Aorta (tissue), 5 donors: ENCODE measurements around the gene CUL1. TPM values are rescaled to one million over a fixed set of nuclear protein-coding genes. Genes with fewer than 3 reads are reported as not detected.

ENCODE experiments used
- ATAC-seq: fragments of 200-7000 bp; cut with Tn5 transposase; one replicate; pipeline ENCODE4 v1.9.1; 2022; ENCODE audit warnings: moderate library complexity; ENCODE audit not compliant: low FRiP score
- DNase-seq, 2 donors: peaks; one replicate each; pipeline ENCODE4 v3.0.0-alpha.2; 2020
- H3K27ac ChIP-seq, 2 donors: one replicate each; pipeline ENCODE4 v1.5.1; 2013; ENCODE audit warnings: low read length in 2 of 2, mild to moderate bottlenecking in 2 of 2, moderate library complexity in 2 of 2, control low read depth in 1 of 2, inconsistent platforms in 1 of 2, low read depth in 1 of 2
- H3K27me3 ChIP-seq, 2 donors: one replicate each; pipeline ENCODE4 v1.6.1; 2013; ENCODE audit warnings: control low read depth in 1 of 2, low read length in 1 of 2, mild to moderate bottlenecking in 1 of 2, moderate library complexity in 1 of 2; ENCODE audit not compliant: insufficient read depth in 2 of 2, control insufficient read depth in 1 of 2
- H3K36me3 ChIP-seq, 2 donors: one replicate each; pipeline ENCODE4 v1.6.1; 2013; ENCODE audit warnings: control low read depth in 1 of 2, low read length in 1 of 2, mild to moderate bottlenecking in 1 of 2; ENCODE audit not compliant: insufficient read depth in 2 of 2, control insufficient read depth in 1 of 2
- H3K4me1 ChIP-seq, 2 donors: one replicate each; pipeline ENCODE4 v1.6.1; 2013; ENCODE audit warnings: low read length in 2 of 2, control low read depth in 1 of 2, mild to moderate bottlenecking in 1 of 2, moderate library complexity in 1 of 2; ENCODE audit not compliant: insufficient read depth in 2 of 2, control insufficient read depth in 1 of 2
- H3K4me3 ChIP-seq, 2 donors: one replicate each; pipeline ENCODE4 v1.5.1; 2013; ENCODE audit warnings: low read length in 2 of 2, control low read depth in 1 of 2, mild to moderate bottlenecking in 1 of 2
- H3K9me3 ChIP-seq: one replicate; pipeline ENCODE4 v1.6.1; 2013; ENCODE audit warnings: mild to moderate bottlenecking, low read length; ENCODE audit not compliant: control insufficient read depth
- WGBS, 2 donors: extraction: QIAGEN DNeasy Blood & Tissue Kit; methylation state at CpG; one replicate each; pipeline ENCODE4 v1.1.7; 2013; 5-methylcytosine and 5-hydroxymethylcytosine counted together
- intact Hi-C, 2 donors: fragments of 100-400 bp; cut with DNase I; formaldehyde crosslinking; loops; one replicate each; pipeline versions ENCODE4 v1.14.2 to v1.15.0; 2022
- polyA plus RNA-seq, 2 donors: library from polyadenylated mRNA; stranded (reverse); fragments of 200-250 nt; gene quantifications; one replicate each; pipeline ENCODE4 v1.2.3, GENCODE V29; 2013
- total RNA-seq, 2 donors: library from RNA; stranded (reverse); fragmentation: NEBNext Ultra II Directional; extraction: Animal tissue kit (Norgen Biotek cat#: 25700); gene quantifications; one replicate each; pipeline ENCODE4 v1.2.1, GENCODE V29; 2021
- donor health status: healthy with polysubstance abuse.
- donor health status: Bipolar disorder and iron deficiency.
- donor health status: DM: no; HTN: no; CAD: no.
- donor health status: DM: no; HTN: no; CAD: no.
- donor health status: DM: yes; HTN: yes; CAD: no.

CUL1 gene
- total and polyA plus RNA-seq, 4 donors = 24.5 to 49.7 (median 39.1) TPM

DNA sequence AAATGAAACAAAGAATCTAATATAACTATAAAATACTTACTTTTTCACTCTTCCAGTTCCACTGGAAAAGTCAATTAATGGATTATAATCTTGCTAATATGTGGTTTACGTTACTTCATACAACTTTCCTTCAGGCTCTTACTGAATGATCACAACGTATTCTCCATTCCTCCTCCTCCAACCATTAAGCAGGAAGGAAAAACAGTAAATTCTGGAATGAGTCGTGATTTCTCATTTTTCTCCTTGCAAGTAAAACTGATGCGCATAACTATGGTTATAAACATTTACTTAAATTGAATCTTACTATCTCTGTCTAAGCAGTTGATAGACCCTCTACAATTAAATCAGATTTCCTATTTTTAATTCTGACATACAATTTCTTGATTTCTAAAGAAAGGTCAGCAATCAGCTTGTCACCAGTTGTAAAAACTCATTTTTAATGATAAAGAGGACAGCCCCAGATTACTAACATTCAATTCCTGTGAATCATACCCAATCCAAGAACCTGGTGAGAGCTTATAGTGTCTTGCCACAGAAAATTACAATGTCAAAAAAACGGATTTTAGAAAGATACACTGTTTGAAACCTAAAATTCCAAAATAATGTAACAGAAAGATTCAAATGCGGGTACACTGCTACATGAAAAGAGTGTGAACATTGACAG, 121.1 kb downstream of the CUL1 start:
- DNase-seq (no peak), ATAC-seq (no peak)
- intact Hi-C loops = no loop called here
- H3K9me3 ChIP-seq = no peaks in the 10 kb centered on the region
- H3K4me1 ChIP-seq = no peaks in the 10 kb centered on the region
- no peak overlapping the region for H3K4me3 ChIP-seq
- WGBS, 2 donors = 84% methylated on average over 6 of the region's 6 CpGs
- H3K27ac ChIP-seq = no peak overlapping the region
- H3K27me3 ChIP-seq = no peaks in the 10 kb centered on the region
- no peaks in the 10 kb centered on the region for H3K36me3 ChIP-seq

GRCh38 chr7:148821422-148821821, 122.7 kb downstream of the CUL1 start:
- intact Hi-C loops = no loop called here
- Histone ChIP-seq H3K4me3 (no peak overlapping the region), H3K27ac (no peak overlapping the region), H3K9me3 (no peaks in the 10 kb centered on the region), H3K27me3 (no peaks in the 10 kb centered on the region), H3K4me1 (no peaks in the 10 kb centered on the region), H3K36me3 (no peaks in the 10 kb centered on the region)
- ATAC-seq (no peak), DNase-seq (no peak)
- WGBS, 2 donors = 96% methylated on average over 2 of the region's 2 CpGs

- WGBS, 2 donors = 94 to 96% methylated on average over 2 of the region's 2 CpGs
- Histone ChIP-seq H3K27me3 (no peaks in the 10 kb centered on the region), H3K4me1 (no peaks in the 10 kb centered on the region), H3K27ac (no peak overlapping the region), H3K9me3 (no peaks in the 10 kb centered on the region), H3K4me3 (no peak overlapping the region), H3K36me3 (no peaks in the 10 kb centered on the region)
- intact Hi-C loops = no loop called here
- no peak for DNase-seq
- no peak for ATAC-seq
These were observed 126.2 kb downstream of the CUL1 start for GRCh38 chr7:148824864-148825263.

GRCh38 chr7:148825338-148825737, 126.6 kb downstream of the CUL1 start:
- no peaks in the 10 kb centered on the region for H3K4me1 ChIP-seq
- no peaks in the 10 kb centered on the region for H3K27me3 ChIP-seq
- intact Hi-C loops = no loop called here
- H3K36me3 ChIP-seq = no peaks in the 10 kb centered on the region
- no peaks in the 10 kb centered on the region for H3K9me3 ChIP-seq
- 36 to 52% methylated on average over 5 of the region's 5 CpGs for WGBS, 2 donors
- DNase-seq = no peak
- ATAC-seq = no peak
- no peak overlapping the region for H3K27ac ChIP-seq
- no peak overlapping the region for H3K4me3 ChIP-seq

GRCh38 chr7:148828965-148829364, 130.3 kb downstream of the CUL1 start:
- ATAC-seq = no peak

DNA sequence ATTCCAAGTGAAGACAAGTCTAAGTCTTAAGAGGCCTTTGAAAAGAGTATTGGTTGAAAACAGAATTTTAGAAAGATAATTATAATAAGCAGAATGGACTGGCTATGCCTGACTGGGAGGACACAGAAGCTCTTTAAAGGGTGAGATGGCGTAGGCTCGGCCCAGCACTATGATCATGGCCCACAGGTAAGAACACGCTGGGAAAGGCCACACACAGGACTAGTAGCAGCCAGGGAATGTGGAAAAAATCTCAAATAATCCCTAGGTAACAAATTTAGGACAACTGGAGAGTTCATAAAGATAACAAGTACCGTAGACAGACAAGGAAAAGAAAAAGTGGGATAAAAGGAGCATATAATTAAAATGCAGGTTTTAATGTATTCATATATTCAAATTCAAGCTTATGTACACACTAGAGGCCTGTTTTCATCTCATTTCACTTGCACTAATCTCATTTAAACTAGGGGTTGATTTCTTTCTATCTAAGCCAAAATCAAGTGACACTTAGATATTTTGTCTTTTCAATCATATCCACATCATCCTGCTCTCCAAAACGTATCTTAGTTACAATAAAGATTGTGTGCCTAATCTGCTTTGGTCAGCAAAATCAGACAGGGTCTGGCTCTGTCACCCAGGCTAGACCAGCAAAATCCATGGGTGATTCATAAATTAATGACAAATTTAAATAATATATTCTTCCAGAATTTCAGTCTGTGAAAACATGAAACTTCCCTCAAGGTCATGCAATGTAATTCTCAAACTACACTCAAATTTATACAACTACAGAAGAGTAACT, 132.4 kb downstream of the CUL1 start:
- Histone ChIP-seq H3K27me3 (no peaks in the 10 kb centered on the region), H3K27ac (no peak overlapping the region), H3K9me3 (no peaks in the 10 kb centered on the region), H3K4me1 (no peaks in the 10 kb centered on the region), H3K4me3 (no peak overlapping the region), H3K36me3 (no peaks in the 10 kb centered on the region)
- 93 to 94% methylated on average over 5 of the region's 5 CpGs for WGBS, 2 donors
- no peak for ATAC-seq
- intact Hi-C loops = no loop called here
- DNase-seq = no peak

More at GRCh38 chr7:148828965-148829364, 130.3 kb downstream of the CUL1 start:
- H3K4me3 ChIP-seq = no peak overlapping the region
- DNase-seq = no peak
- H3K36me3 ChIP-seq = no peaks in the 10 kb centered on the region
- H3K9me3 ChIP-seq = no peaks in the 10 kb centered on the region
- no peaks in the 10 kb centered on the region for H3K4me1 ChIP-seq
- no peak overlapping the region for H3K27ac ChIP-seq
- WGBS, 2 donors = 99 to 100% methylated on average over 1 of the region's 1 CpG
- intact Hi-C loops = no loop called here
- no peaks in the 10 kb centered on the region for H3K27me3 ChIP-seq

- H3K4me3 ChIP-seq = no peak overlapping the region
- H3K4me1 ChIP-seq = no peaks in the 10 kb centered on the region
- WGBS, 2 donors = 96 to 97% methylated on average over 2 of the region's 2 CpGs
- H3K27ac ChIP-seq = no peak overlapping the region
- intact Hi-C loops = no loop called here
- ATAC-seq = no peak
- H3K9me3 ChIP-seq = no peaks in the 10 kb centered on the region
- H3K36me3 ChIP-seq = no peaks in the 10 kb centered on the region
- no peaks in the 10 kb centered on the region for H3K27me3 ChIP-seq
- no peak for DNase-seq
These were observed 133.1 kb downstream of the CUL1 start for GRCh38 chr7:148831782-148832181.

GRCh38 chr7:148834605-148835004, 135.9 kb downstream of the CUL1 start:
- WGBS, 2 donors = 88 to 97% methylated on average over 2 of the region's 2 CpGs
- H3K27me3 ChIP-seq = no peaks in the 10 kb centered on the region
- H3K36me3 ChIP-seq = no peaks in the 10 kb centered on the region

DNA sequence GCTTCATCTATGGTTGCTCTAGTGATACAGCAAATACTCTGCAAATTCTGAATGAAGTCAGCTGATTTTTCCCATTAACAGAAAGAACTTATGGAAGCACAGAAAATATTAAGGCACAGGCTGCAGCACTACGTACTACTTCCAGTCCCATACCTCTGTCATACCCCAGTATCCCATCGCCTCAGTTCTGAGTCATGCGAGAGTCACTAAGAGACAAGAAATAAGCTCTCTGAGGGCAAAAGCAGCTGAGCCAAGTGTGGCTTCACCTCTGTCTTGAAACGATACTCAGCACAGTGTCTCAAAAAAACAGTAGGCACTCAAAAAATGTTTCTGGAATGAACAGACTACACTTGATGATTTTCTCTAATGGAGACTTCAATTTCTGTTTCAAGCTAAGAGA, 137.2 kb downstream of the CUL1 start:
- ATAC-seq = no peak
- intact Hi-C loops = no loop called here
- Histone ChIP-seq H3K27me3 (no peaks in the 10 kb centered on the region), H3K27ac (no peak overlapping the region), H3K9me3 (no peaks in the 10 kb centered on the region), H3K4me3 (no peak overlapping the region), H3K4me1 (no peaks in the 10 kb centered on the region), H3K36me3 (no peaks in the 10 kb centered on the region)
- WGBS, 2 donors = 94 to 96% methylated on average over 4 of the region's 4 CpGs
- no peak for DNase-seq

More at GRCh38 chr7:148834605-148835004, 135.9 kb downstream of the CUL1 start:
- intact Hi-C loops = no loop called here
- ATAC-seq = no peak
- Histone ChIP-seq H3K9me3 (no peaks in the 10 kb centered on the region), H3K4me1 (no peaks in the 10 kb centered on the region), H3K27ac (no peak overlapping the region), H3K4me3 (no peak overlapping the region)
- no peak for DNase-seq
